HG03520 (cell line): ENCODE data around the gene CERS4.
"Not testable (repeated sequence)": the region's sequence is repeated elsewhere in the genome, so short reads cannot be mapped to it uniquely, and the experiment has no call there.

Experiments used
- ATAC-seq: cut with Tn5 transposase; IDR thresholded peaks from one replicate; pipeline ENCODE4 v1.9.1; 2021; ENCODE audit warnings: mild to moderate bottlenecking, moderate library complexity; ENCODE audit not compliant: unreplicated experiment

CERS4 gene

DNA sequence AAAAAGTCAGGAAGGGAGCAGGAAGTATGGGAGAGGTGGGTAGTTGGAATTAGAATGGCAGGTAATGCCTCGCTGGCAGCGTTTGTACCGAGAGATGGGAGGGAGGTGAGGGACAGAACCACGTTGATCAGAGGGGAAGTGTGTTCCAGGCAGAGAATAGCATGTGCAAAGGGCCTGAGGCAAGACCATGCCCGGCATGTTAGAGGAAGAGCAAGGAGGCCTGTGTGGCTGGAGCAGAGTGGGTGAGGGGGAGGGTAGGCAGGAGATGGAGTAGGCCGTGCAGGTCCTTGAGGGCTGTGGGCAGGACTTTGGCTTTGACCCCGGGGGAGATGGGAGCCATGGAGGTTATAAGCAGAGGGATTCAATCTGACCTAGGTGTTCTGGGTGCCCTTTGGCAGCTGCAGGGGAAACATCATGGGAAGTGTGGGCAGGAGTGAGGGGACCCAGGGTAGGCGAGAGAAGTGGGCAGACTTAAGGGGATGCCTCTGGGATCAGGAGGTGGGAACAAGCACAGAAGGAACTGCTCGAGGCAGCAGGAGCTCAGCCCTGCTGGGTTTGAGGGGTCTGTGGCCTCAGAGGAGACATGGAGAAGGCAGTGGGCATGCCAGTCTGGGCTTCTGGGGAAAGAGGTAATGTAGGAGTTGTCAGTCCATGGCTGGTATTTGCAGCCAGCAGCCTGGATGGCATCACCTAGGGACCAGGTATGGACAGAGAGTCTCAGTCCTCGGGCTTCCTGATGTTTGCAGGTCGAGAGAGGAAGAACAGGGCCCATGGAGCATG is 50.2 kb downstream of the CERS4 start:
- no peak for ATAC-seq

DNA sequence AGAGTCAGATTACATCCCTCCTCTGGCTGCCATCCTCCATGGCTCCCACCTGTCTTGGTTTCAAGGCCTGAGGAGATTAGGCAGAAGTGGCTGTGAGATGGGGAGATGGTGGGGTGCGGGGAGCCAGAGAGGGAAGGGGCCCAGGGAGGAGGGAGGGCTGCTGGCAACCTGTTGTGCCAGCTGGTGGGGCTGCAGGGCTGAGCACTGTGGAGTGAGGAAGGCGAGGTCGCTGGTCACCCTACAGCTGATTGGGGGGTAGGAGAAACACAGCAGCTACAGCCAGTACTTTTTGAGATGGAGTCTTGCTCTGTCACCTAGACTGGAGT is 50.7 kb downstream of the CERS4 start:
- ATAC-seq: no peak

DNA sequence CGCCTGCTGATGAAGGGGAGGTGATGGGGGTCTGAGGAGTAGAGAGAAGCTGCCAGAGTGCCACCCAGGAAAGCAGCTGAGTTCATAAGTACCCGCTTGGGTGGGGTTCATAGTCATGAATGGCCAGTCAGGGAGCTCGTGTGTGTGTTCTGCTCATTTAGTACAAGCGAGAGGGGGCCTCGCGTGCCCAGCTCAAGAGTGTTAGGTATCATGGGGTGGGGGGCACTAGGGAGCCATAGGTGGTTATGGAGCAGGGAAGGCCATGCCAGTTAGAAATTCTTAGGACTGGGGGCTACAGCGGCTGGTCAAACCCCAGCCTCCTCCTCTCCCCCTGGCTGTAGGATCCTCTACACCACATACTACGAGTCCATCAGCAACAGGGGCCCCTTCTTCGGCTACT is 52.2 kb downstream of the CERS4 start:
- no peak for ATAC-seq

DNA sequence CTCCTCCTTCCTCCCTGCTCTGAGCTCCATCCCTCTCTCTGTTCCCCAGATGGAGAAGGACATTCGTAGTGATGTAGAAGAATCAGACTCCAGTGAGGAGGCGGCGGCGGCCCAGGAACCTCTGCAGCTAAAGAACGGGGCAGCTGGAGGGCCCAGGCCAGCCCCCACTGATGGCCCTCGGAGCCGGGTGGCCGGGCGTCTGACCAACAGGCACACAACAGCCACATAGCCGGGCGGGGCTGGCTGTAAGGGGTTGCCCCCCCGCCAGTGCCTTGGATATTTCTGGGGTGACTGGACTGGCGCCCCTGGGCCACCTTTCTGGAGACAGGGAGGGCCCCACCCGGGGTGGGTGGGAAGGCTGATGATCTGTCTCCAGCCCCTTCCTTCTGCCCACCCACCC is 52.7 kb downstream of the CERS4 start:
- ATAC-seq: no peak

DNA sequence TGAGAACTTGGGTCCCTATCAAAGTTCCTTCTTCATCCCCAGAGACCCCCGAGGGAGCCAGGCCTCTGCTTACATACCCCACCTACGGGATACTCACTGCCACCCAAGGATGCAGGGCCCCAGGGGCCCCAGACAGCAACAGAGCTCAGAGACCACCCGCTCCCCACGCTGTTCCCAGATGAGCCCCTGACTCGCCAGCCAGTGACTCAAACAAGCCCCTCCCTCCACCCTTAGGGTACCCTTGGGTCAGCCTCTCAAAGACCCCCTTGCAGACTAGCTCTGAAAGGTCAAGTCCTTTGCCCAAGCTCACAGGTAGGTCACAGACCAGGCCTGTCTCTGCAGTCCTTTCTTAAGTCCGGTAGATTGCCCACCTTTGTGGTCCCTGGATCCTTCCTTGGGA is 53.3 kb downstream of the CERS4 start:
- ATAC-seq: no peak

DNA sequence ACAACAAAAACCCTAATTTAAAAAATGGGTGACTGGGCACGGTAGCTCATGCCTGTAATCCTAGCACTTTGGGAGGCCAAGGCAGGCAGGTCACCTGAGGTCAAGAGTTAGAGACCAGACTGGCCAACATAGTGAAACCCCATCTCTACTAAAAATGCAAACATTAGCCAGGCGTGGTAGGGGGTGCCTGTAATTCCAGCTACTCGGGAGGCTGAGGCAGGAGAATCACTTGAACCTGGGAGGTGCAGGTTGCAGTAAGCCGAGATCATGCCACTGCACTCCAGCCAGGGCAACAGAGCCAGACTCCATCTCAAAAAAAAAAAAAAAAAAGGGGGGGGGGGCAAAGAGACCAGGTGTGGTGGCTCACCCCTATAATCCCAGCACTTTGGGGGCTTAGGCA is 55.1 kb downstream of the CERS4 start:
- ATAC-seq: not testable (repeated sequence)

DNA sequence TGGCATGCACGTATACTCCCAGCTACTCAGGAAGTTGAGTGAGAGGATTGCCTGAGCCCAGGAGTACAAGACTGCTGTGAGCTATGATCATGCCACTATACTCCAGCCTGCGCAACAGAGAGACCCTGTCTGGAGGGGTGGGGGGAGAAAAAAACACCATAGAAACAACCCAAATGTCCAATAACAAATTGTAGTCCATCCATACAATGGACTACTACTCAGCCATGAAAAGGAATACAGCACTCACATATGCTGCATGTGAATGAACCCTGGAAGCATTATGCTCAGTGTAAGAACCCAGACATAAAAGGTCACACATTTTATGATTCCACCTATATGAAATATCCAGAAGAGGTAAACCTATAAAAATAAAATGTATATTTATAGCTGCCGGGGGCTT is 56.7 kb downstream of the CERS4 start:
- no peak for ATAC-seq

DNA sequence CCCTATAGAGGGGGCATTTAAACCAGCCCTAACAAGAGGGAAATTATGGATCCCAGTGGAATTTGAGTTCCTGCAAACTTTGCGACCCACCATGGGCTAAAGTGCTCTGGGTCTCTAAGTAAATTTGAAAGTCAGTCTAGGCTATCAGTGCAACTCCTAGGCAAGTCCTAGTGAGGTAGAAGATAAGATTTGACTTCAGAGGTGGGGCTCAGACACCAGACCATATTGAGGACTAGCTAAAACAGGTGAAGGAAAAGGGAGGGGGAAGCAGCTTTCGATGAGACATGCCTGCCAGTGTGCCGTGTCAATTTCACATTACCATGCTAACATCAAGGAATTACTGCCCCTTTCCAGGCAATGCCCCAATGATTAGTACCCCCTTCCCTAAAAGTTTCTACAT is 60.6 kb downstream of the CERS4 start:
- ATAC-seq: no peak

DNA sequence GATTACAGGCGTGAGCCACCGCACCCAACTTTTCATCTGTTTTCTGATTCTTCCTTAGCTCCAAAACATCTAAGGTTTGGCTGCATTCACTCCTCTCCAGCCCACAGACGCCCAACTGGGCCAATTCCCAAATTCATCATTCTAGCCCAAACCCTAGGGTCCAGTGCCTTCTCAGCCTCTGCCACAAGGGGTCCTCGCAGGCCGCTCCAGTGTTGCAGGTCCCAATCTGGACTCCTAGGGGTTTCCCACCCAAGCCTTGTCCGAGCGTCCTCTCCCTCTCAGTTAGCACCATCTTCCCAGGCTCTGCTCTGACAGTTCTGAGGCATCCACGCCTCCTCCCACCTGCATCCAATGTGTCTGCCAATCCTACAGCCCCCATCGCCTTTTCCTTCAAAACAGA is 67.3 kb downstream of the CERS4 start:
- ATAC-seq: not testable (repeated sequence)

DNA sequence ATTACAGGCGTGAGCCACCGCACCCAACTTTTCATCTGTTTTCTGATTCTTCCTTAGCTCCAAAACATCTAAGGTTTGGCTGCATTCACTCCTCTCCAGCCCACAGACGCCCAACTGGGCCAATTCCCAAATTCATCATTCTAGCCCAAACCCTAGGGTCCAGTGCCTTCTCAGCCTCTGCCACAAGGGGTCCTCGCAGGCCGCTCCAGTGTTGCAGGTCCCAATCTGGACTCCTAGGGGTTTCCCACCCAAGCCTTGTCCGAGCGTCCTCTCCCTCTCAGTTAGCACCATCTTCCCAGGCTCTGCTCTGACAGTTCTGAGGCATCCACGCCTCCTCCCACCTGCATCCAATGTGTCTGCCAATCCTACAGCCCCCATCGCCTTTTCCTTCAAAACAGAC is 82.2 kb downstream of the CERS4 start:
- ATAC-seq: not testable (repeated sequence)

DNA sequence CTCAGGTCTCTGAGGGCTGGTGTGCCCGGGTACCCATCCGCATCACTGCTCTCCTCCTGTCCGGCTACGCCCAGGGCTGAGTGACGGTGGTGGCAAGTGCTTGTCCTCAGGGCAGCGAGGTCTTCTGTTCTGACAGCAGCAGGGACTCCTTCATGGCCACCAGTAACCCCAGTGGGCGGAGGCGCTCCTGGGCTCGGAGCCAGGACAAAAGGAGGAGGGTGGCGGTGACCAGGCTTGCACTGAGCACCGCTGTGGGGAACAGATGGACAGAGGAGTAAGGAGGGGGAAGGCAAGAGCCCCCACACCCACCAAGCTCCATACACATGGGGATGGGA is 93.2 kb downstream of the CERS4 start:
- ATAC-seq: no peak

DNA sequence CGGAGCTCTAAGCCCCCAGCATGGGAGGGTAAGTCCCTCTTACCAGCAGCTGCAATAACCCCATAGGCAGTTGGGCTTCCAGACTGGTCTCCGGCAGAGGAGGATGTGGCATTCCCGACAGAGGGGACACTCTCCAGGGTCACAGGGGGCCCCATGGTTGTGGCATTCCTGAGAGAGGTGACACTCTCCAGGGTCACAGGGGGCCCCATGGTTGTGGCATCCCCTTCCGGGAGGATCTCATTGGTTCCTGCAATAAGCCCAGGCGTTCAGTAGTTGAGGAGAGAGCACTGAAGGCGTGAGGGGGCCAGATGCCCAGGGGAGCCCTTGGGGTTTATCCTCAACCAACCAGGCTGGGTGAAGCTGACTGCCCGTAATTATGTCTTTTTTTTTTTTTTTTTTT is 93.6 kb downstream of the CERS4 start:
- ATAC-seq: no peak

DNA sequence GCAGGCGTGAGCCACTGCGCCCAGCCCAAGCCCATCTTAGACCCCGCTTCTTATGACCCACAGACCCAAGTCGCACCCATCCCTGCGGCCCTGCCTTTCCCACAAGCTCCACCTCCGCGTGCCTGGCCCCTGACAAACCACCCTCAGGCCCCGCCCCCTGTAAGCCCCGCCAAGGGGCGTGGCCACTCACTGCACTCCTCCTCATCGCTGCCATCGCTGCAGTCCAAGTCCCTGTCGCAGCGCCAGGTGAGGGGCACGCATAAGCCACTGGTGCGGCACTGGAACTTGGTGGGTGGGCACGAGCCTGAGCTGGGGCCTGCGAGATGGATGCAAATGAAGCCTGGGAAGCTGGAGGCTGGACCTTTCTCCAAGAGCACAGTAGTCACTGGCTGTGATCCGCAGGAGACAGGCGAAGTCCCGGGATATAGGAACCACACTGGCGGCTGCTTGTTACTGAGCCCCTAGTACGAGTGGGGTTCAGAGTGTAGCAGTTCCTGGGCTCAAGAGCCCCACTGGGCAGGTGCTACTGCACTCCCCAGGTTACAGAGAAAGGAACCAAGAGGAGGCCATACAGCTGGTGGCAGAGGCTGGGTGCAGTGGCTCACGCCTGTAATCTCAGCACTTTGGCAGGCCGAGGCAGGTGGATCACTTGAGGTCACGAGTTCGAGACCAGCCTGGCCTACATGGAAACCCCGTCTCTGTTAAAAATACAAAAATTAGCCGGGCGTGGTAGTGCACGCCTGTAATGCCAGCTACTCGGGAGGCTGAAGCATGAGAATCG is 95.9 kb downstream of the CERS4 start:
- no peak for ATAC-seq

DNA sequence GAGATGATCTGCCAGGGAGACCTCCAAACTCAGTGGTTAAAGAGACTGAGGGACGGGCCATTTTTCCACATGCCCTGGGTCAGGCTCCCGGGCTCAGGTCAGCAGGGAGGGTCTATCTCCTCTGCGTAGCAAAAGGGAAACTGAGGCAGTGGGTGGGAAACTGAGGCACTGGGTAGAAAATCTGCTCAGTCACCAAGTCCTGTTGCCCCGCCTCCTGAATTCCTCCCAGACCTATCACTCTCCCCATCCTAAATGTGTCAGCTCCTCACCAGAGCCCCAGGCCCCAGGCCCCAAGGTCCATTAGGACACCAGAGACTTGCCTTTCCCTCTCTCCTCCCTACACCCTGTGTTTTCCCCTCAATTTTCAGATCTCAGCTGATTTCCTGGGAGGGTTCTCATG is 96.6 kb downstream of the CERS4 start:
- no peak for ATAC-seq

DNA sequence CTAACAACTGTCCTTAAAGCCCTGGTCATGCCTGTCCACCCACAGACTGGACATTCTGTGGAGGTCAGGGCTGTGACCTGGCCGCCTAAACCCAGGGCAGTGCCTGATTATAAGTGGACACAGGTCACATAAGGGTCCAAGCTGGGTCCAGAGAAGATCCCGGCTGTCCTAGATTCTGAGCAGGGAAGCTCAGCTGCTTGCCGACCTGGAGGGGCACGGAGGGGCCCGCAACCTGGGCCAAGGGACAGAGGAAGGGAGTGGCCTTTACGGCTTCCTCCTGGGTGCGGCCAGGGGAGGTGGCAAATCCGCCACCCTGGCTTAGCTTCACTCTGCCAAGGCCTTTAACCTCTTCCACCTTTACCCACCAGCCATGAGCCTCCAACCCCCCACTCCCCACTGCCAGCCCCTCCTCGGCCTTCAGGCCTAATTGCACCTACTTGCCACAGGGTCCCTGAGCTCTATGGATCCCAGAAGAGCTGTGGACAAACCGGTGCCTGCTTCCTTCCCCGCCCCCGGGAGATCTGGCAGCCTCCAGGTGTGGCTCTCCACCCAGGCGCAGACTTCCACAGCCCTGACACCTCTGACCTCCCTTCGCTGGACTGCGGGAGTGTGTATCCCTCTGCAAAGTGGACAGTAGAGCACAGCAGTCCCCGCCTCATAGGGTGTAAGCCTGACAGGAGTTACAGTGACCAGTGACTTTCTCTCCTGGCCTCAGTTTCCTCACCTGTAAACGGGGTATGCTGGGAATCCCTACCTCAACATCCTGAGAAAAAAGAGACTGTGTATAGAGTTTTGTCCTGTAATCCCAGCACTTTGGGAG is 97.3 kb downstream of the CERS4 start:
- ATAC-seq: no peak

DNA sequence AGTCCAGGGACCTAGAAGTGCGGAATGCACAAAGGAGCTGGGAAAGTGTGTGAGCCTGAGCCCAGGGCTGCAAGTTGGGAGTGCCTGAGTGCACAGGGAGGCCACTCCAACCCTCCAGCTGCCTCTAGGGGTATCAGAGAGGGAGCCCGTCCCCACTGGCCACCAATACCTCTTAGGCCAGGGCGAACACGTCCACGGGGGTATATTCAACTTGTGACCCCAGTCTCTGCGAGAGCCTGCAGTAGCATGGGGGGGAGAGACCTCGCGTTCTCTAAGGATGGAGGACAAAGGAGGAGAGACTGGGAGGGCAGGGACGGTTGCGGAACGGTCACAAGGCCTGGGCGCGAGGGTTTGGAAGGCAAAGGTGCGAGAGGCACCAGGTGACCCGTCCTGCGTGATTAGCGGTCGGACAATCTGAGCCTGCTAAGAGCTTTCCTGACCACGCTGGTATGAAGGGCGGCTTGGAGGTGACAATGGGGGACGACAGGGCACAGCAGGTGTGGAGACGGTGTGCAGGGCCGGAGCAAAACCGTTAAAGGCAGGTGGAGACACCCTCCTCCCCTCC is 98.3 kb downstream of the CERS4 start:
- no peak for ATAC-seq

DNA sequence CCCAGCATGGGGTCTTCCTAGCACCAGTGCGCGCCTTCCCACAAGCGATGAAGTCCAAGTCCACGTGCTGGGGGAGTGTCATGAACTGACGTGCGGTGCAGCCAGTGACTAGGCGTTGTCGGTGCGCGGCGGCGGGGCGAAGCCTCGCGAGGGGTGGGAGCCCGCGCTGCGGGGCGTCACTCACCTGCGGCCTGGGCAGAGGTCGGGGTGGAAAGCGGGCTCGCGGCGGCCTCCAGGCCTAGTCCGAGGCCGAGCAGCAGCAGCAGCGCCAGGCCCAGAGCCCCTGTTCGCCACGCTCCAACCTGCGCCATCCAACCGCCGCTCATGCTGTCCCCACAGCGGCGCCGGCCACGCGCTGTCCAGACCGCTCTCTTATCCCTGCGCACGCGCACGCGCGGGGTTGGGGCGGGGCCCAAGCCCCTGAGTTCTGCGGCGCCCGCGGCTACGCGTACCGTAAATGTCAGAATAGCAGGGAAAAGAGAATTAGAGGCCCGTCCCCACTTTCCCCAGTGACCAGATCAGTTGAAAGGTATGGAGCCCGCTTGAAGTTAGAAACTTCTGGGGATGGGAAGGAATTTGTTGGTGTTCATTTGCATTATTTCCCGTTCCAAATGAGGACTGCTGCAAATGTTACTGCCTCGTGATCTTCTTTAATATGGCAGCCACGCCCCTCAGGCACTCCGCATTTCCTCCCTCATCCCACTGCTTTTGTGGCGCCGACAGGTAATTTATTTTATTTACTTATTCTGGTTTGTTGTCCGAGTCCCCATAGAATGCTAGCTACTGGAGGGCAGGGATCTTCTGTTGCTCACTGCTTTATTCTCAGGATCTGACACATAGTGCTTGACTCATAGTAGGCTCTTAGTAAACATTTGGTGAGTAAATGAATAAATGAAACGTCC is 99.0 kb downstream of the CERS4 start, which contains the start of gene CD320:
CD320 (minus strand) TSS at position 394 of the 902 bp plus-strand sequence; CDS start at position 326, 68 bp downstream.
- ATAC-seq: no peak

DNA sequence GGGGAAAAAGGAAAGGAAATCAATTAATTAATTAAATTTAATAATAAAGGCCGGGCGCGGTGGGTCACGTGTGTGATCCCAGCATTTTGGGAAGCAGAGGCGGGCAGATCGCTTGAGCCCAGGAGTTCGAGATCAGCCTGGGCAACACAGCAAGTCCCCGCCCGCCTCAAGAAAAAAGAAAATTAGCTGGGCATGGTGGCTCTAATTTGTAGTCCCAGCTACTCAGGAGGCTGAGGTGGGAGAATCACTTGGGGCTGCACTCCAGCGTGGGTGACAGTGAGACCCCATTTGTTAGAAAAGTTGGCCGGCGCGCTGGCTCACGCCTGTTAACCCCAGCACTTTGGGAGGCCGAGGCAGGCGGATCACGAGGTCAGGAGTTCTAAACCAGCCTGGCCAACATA is 99.7 kb downstream of the CERS4 start:
- no peak for ATAC-seq

DNA sequence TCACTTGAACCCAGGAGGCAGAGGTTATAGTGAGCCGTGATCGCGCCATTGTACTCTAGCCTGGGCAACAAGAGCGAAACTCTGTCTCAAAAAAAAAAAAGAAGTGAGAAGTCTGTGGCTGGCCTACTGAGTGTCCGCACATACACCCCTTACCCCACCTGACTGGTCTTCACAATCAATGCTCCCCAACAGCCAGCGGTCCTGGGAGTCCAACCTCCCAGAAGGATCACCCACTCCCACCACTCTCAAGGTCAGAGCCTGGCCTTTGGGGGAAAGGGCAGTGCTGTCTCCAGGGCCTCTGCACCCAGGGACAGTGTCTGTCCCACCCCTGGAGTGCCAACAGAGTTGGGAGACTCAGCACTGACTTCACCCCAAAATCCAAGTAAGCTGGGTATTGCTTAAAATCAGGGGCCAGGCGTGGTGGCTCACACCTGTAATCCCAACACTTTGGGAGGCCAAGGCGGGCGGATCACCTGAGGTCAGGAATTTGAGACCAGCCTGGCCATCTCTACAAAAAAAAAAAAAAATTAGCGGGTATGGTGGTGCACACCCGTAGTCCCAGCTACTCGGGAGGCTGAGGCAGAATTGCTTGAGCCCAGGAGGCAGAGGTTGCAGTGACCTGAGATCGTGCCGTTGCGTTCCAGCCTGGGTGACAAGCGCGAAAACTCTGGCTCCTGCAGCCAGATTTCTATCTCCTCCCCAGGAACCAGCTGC is 101.3 kb downstream of the CERS4 start:
- no peak for ATAC-seq
